ENCODE data around the gene CD3D.

DNA sequence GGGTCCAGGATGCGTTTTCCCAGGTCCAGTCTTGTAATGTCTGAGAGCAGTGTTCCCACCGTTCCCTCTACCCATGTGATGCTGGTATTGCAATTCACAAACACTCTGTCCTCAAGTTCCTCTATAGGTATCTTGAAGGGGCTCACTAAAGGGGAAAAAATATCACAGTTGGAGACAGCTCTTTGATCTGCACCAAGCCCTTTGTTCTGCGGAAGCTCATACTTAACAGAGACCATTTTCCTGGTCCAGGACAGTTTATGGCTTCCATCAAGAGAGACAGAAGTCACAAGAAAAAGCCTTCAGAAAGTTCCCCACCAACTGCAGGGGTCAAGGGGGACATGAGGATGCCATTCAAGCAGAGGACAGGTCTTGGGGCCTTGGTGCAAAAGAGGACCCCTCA is 2.1 kb downstream of the CD3D start:
- TF ChIP-seq, protein P1, sequence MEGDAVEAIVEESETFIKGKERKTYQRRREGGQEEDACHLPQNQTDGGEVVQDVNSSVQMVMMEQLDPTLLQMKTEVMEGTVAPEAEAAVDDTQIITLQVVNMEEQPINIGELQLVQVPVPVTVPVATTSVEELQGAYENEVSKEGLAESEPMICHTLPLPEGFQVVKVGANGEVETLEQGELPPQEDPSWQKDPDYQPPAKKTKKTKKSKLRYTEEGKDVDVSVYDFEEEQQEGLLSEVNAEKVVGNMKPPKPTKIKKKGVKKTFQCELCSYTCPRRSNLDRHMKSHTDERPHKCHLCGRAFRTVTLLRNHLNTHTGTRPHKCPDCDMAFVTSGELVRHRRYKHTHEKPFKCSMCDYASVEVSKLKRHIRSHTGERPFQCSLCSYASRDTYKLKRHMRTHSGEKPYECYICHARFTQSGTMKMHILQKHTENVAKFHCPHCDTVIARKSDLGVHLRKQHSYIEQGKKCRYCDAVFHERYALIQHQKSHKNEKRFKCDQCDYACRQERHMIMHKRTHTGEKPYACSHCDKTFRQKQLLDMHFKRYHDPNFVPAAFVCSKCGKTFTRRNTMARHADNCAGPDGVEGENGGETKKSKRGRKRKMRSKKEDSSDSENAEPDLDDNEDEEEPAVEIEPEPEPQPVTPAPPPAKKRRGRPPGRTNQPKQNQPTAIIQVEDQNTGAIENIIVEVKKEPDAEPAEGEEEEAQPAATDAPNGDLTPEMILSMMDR (IDR thresholded peaks at IDR 0.05; ENCODE audit: low read depth, low read length), result no peak
- no peak for TF ChIP-seq EZH2phosphoT487 (IDR thresholded peaks at IDR 0.05; ENCODE audit: low read depth)
